Upper lobe of left lung (tissue), 4 donors: Measurements from ENCODE around the gene GJB4.

Experiments used
- EP300 ChIP-seq, 4 donors: sonication (generic); formaldehyde crosslinking; IDR thresholded peaks; one replicate each; pipeline ENCODE4 v1.5.1; 2017; ENCODE audit warnings: antibody characterized with exemption in 4 of 4, control low read depth in 2 of 4
- POLR2A ChIP-seq, 4 donors: fragments of 450-650 bp; IDR thresholded peaks; one replicate each; pipeline ENCODE4 v1.5.1; 2016 to 2017; ENCODE audit warnings: antibody characterized with exemption in 4 of 4, mild to moderate bottlenecking in 2 of 4
- POLR2AphosphoS5 ChIP-seq, 2 donors: sonication (generic); formaldehyde crosslinking; IDR thresholded peaks; one replicate each; pipeline ENCODE4 v1.5.1; 2017; ENCODE audit warnings: antibody characterized with exemption in 2 of 2
- TF ChIP-seq, protein P1 (sequence below), 6 experiments: fragments of 450-650 bp in 4 of 6; fragments of 200-600 bp in 2 of 6; sonication (generic) in 2 of 6; IDR thresholded peaks; one replicate each; pipeline ENCODE4 v1.5.1; 2016 to 2019; ENCODE audit warnings: antibody characterized with exemption in 6 of 6

GRCh38 chr1:34800214-34800613 lies 40.7 kb downstream of the GJB4 start:
- TF ChIP-seq, protein P1, sequence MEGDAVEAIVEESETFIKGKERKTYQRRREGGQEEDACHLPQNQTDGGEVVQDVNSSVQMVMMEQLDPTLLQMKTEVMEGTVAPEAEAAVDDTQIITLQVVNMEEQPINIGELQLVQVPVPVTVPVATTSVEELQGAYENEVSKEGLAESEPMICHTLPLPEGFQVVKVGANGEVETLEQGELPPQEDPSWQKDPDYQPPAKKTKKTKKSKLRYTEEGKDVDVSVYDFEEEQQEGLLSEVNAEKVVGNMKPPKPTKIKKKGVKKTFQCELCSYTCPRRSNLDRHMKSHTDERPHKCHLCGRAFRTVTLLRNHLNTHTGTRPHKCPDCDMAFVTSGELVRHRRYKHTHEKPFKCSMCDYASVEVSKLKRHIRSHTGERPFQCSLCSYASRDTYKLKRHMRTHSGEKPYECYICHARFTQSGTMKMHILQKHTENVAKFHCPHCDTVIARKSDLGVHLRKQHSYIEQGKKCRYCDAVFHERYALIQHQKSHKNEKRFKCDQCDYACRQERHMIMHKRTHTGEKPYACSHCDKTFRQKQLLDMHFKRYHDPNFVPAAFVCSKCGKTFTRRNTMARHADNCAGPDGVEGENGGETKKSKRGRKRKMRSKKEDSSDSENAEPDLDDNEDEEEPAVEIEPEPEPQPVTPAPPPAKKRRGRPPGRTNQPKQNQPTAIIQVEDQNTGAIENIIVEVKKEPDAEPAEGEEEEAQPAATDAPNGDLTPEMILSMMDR (IDR thresholded peaks at IDR 0.05): no peak
- TF ChIP-seq POLR2A (IDR thresholded peaks at IDR 0.05) (no peak), EP300 (IDR thresholded peaks at IDR 0.05) (no peak), POLR2AphosphoS5 (IDR thresholded peaks at IDR 0.05) (no peak)
